Esophagus squamous epithelium (tissue), 5 donors: ENCODE results near the gene ZNF474. TPM values are rescaled to one million over a fixed set of nuclear protein-coding genes. Genes with fewer than 3 reads are reported as not detected.
"Not testable (repeated sequence)": the region's sequence is repeated elsewhere in the genome, so short reads cannot be mapped to it uniquely, and the experiment has no call there.

Experiments used
- DNase-seq: peaks from one replicate; lab custom pipeline; 2025; lab: John Stamatoyannopoulos, UW
- H3K27ac ChIP-seq, 4 donors: fragments of 200-600 bp; sonication (generic); one replicate each; pipeline ENCODE4 v1.5.1; 2016 to 2019; ENCODE audit warnings: mild to moderate bottlenecking in 1 of 4
- H3K27me3 ChIP-seq, 4 donors: fragments of 200-600 bp; sonication (generic); 1 replicate in 3 of 4; 2 replicates in 1 of 4; pipeline versions ENCODE4 v1.5.1 to v1.6.0; 2017 to 2021; ENCODE audit warnings: antibody characterized with exemption in 1 of 4
- H3K36me3 ChIP-seq, 3 donors: fragments of 200-600 bp; sonication (generic); one replicate each; pipeline ENCODE4 v1.5.1; 2016 to 2019
- H3K4me1 ChIP-seq, 3 donors: fragments of 200-600 bp; sonication (generic); one replicate each; pipeline ENCODE4 v1.5.1; 2017 to 2019
- H3K4me3 ChIP-seq, 4 donors: fragments of 200-600 bp; sonication (generic); 1 replicate in 3 of 4; 2 replicates in 1 of 4; pipeline ENCODE4 v1.5.1; 2016 to 2019; ENCODE audit warnings: mild to moderate bottlenecking in 2 of 4, moderate library complexity in 1 of 4
- H3K9me3 ChIP-seq, 3 donors: fragments of 200-600 bp; sonication (generic); one replicate each; pipeline ENCODE4 v1.5.1; 2016 to 2019
- CTCF ChIP-seq, 6 experiments: fragments of 450-650 bp in 4 of 6; fragments of 200-600 bp in 2 of 6; sonication (generic) in 2 of 6; IDR thresholded peaks; one replicate each; pipeline ENCODE4 v1.5.1; 2016 to 2019; ENCODE audit warnings: antibody characterized with exemption in 6 of 6, mild to moderate bottlenecking in 4 of 6, moderate library complexity in 4 of 6
- POLR2A ChIP-seq, 4 donors: fragments of 450-650 bp; IDR thresholded peaks; one replicate each; pipeline ENCODE4 v1.6.1; 2017; ENCODE audit warnings: antibody characterized with exemption in 4 of 4, mild to moderate bottlenecking in 4 of 4, moderate library complexity in 3 of 4
- WGBS, 2 donors: methylation state at CpG; one replicate each; pipeline ENCODE4 v1.1.5; 2018; 5-methylcytosine and 5-hydroxymethylcytosine counted together
- intact Hi-C: fragments of 100-400 bp; cut with DNase I; formaldehyde crosslinking; loops from one replicate; pipeline ENCODE4 v1.15.0; 2022
- total RNA-seq, 4 donors: library from RNA; depleted of rRNA; stranded (reverse); fragments of >200 nt; gene quantifications; one replicate each; pipeline ENCODE4 v1.1.0, GENCODE V29; 2016
- donor health status: DM: yes; HTN: yes; CAD: no.

Gene ZNF474
- total RNA-seq, 4 donors from 2014 or later: 0.18 to 0.57 TPM; not detected in 2

- no peak for DNase-seq
- peak in 4 of 6 experiments; percentile 35 to 66 (median 48) for TF ChIP-seq CTCF (IDR thresholded peaks at IDR 0.05)
- TF ChIP-seq POLR2A (IDR thresholded peaks at IDR 0.05): no peak
- H3K27ac ChIP-seq: no peak overlapping the region
These were observed 37.3 kb upstream of the ZNF474 start for GRCh38 chr5:122091936-122092600.

GRCh38 chr5:122093415-122094180 lies 35.7 kb upstream of the ZNF474 start:
- DNase-seq: no peak
- WGBS, 2 donors: 71% methylated on average over 7 of the region's 7 CpGs
- Histone ChIP-seq H3K4me1 (no peaks in the 10 kb centered on the region), H3K27me3 (no peaks in the 10 kb centered on the region), H3K4me3 (no peak overlapping the region), H3K27ac (no peak overlapping the region), H3K9me3 (no peaks in the 10 kb centered on the region), H3K36me3 (no peaks in the 10 kb centered on the region)
- intact Hi-C loops: loop anchor here (10.0 kb wide), 2 partner anchors 129 to 321 kb away; partner anchors contain the start of gene SRFBP1
- TF ChIP-seq POLR2A (IDR thresholded peaks at IDR 0.05) (no peak), CTCF (IDR thresholded peaks at IDR 0.05) (no peak)

More at GRCh38 chr5:122091936-122092600, 37.3 kb upstream of the ZNF474 start:
- intact Hi-C loops: loop anchor here (10.0 kb wide), 2 partner anchors 127 to 323 kb away; partner anchors contain the start of gene SRFBP1
- no peaks in the 10 kb centered on the region for H3K27me3 ChIP-seq
- H3K4me1 ChIP-seq: no peaks in the 10 kb centered on the region
- H3K4me3 ChIP-seq: no peak overlapping the region
- WGBS, 2 donors: 52 to 53% methylated on average over 9 of the region's 9 CpGs
- H3K9me3 ChIP-seq: no peaks in the 10 kb centered on the region
- no peaks in the 10 kb centered on the region for H3K36me3 ChIP-seq

GRCh38 chr5:122094251-122094650 lies 35.1 kb upstream of the ZNF474 start:
- DNase-seq, H3K4me1 ChIP-seq, H3K27ac ChIP-seq, H3K4me3 ChIP-seq, H3K9me3 ChIP-seq, H3K36me3 ChIP-seq, H3K27me3 ChIP-seq: not testable (repeated sequence)
- WGBS, 2 donors: 83% methylated on average over 5 of the region's 5 CpGs
- intact Hi-C loops: loop anchor here (10.0 kb wide), 2 partner anchors 129 to 321 kb away; partner anchors contain the start of gene SRFBP1

DNA sequence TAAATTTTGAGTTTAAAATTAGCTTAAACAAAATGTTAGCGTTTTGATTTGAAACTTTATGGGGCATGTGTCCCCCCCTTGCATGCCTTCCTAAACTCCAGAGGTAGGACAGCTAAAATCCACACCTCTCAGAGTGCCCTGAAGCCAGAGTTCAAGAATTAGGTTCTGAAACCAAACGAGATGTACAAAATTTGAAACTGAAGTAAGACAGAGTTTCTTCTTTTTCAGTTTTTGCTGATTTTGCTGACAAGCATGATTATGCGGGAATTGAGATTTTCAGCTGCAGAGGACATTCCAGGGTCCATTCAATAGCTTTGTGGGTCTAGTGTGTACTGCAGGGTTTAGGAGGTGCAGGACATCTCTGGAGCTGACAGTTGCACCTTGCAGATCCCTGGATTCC lies 34.2 kb upstream of the ZNF474 start:
- Histone ChIP-seq H3K4me1 (no peaks in the 10 kb centered on the region), H3K27me3 (no peaks in the 10 kb centered on the region), H3K27ac (no peak overlapping the region), H3K4me3 (no peak overlapping the region), H3K9me3 (no peaks in the 10 kb centered on the region), H3K36me3 (no peaks in the 10 kb centered on the region)
- WGBS, 2 donors: 48 to 54% methylated on average over 3 of the region's 3 CpGs
- DNase-seq: no peak
- intact Hi-C loops: loop anchor here (10.0 kb wide), 2 partner anchors 130 to 320 kb away; partner anchors contain the start of gene SRFBP1
- TF ChIP-seq POLR2A (IDR thresholded peaks at IDR 0.05) (no peak), CTCF (IDR thresholded peaks at IDR 0.05) (no peak)

DNA sequence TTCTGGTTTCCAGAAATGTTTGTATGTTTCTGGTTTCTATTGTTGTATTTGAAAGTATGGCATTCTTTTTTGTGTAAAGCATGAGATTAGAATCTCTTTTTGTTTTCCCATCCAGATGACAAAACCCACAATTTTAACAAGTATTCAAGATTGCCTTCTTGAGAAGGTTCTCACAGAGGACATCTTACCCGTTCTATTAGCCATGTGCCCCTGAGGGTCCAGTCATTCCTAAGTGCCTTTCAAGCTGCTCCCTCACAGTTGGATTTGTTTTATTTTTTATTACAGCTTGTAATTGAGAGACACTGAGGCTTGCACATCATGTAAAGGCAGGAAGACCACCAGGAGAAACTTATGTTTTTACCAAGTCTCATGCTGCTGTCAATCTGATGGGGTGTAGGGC lies 32.0 kb upstream of the ZNF474 start:
- Histone ChIP-seq H3K4me1 (no peaks in the 10 kb centered on the region), H3K9me3 (no peaks in the 10 kb centered on the region), H3K36me3 (no peaks in the 10 kb centered on the region), H3K27ac (no peak overlapping the region), H3K27me3 (no peaks in the 10 kb centered on the region), H3K4me3 (no peak overlapping the region)
- TF ChIP-seq CTCF (IDR thresholded peaks at IDR 0.05): no peak
- no peak for TF ChIP-seq POLR2A (IDR thresholded peaks at IDR 0.05)
- intact Hi-C loops: loop anchor here (10.0 kb wide), 2 partner anchors 133 to 317 kb away; partner anchors contain the start of gene SRFBP1
- 75 to 86% methylated on average over 1 of the region's 1 CpG for WGBS, 2 donors
- DNase-seq: no peak
